GM19324 (cell line): ENCODE measurements around the gene MEF2C.

Experiments used
- ATAC-seq: cut with Tn5 transposase; IDR thresholded peaks from one replicate; pipeline ENCODE4 v1.9.1; 2021; ENCODE audit warnings: mild to moderate bottlenecking, moderate library complexity; ENCODE audit not compliant: unreplicated experiment, low FRiP score

Gene MEF2C

DNA sequence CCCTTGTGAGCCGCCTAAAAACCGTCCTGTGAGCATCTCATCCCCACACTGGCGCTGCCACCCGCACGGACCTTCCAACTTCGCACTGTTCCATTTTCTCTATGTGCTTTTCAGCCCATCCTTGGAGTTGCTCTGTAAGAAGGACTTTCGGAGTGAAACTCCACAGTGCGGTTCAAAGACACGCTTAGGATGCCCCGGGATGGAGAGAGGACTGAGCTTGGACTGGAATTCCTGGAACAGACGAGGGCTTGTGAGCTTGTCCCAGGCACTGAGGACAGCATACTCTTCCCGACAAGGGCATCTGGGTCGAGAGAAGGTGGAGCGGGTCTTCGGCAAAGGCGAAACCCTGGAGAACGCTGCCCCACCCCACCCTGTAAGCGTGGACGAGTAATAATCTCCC, 187.8 kb downstream of the MEF2C start:
- ATAC-seq: no peak

DNA sequence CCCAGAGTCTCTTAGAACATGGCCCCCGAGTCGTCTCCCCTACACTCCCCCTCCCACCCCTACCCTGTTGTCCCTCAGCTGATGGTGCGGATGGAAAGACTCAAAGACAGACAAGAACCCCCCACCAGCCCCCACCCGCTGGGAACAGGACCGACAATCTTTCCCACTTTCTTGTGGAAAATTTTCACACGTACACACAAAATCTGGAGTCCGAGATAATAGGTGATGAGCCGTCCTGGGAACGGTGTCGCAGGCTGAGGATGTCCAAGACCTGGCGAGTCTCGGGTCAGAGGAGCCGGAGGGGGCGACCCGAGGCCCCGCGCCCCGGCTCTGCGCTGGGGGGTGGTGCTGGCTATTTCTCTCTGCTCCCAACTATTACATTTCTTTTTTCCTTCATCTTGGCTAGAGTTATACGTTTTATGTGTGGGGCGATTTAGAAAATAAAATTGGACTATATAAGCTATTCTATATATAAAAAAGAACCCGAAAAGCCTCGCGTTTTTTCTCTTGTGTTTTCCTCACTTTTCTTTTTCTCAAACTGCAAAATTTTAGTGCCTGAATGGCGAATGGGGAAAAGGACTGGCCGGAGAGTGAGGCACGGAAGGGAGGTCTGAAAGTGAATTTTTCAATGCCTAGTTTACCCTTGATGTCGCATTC, 188.8 kb downstream of the MEF2C start:
- ATAC-seq: no peak

DNA sequence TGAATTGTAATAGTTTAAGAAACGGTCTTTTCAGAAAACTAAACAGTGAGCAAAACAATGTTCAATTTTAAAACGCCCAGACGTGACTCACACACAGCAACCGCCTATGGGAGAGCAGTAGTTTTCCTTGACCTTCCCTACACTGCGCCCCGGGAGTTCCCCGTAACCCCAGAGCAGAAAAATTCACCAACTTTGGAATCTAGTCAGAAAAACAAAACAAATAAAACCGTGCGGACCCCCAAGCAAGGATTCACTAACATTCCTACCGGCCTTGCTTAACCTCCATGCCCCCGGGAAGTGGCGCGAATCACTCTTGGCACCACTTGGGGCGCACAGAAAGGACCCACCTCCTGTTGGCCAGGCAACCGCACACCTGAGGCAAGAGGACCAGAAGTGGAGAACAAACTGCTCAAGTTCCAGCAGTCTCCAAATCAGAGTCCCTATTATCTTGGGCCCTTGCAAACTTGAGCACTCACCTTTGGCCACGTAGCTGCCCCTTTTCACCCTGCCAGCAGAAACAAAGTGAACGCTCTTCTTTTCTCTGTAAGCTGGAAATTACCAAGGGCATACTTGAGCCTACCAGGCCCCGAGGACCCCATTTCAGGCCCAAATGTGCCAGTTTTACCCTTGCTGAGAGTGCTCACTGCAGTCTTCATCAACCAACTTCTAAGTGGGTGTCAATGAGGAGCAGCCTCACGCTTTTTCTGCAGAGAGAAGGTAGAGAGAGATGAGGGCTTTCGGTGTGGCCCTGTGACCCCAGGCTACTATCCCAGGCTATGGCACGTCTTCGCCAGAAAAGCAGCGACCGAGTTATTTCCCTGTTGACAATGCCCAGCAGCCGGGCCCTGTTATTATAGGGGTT, 189.7 kb downstream of the MEF2C start:
- no peak for ATAC-seq

DNA sequence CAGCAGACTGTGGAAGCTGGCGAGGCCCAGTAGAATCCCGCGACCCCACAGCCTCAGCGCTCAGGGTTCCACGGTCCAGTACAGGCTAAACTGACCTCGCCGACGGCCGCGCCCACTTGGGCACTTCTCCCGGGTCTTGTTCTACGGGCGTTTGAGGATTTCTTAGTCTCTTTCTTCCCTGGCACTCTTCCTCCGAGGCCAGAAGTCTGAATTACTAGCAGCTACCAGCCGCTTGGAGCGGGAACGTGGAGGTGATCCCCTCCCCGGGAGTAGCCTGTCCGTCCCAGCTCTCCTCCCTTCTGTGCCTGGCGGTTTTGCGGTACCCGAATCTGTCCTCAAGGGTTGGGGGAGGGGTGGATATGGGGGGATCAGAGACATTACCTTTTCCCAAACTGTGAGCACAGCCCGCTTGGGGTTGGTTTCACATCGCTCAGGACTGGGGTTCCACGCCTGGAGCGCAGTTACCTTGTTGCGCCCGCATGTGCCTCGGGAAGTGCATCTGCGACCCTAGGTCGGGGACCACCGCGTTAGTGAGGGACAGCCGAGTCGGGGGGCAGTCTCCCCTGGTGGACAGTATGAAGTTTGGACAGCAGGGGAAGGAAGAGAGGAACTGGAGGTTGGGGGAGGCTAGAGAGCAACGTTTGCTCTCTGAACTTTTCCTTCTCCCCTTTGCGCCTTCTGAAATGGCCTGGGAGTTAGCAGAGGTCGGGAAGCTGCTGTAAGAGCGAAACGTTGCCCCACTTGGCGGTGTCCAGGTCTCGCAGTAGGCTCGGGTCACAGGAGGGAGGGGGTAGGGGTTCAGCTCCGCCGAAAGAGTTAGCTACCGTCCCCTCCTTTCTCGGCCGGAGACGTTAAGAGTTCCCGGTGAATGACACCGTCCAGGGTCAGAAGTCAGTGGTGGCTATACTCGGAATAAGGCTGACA, 190.8 kb downstream of the MEF2C start:
- ATAC-seq: no peak

DNA sequence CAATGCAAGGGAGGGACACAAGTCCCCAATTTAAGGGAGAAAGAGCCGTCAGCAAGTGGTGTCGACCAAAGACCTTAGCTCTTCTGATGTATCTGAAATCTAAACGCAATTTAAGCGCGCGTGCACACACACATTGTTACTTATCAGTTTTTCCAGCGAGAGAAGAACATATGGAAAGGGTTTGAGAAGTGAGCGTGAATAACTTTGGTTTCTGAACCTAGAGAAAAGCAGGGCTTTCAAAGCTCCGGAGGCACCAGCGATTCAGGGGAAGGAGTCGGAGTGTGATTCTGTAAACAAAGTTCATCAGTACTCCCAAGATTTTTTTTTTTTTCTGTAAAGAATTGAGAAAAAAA, 191.8 kb downstream of the MEF2C start:
- no peak for ATAC-seq

DNA sequence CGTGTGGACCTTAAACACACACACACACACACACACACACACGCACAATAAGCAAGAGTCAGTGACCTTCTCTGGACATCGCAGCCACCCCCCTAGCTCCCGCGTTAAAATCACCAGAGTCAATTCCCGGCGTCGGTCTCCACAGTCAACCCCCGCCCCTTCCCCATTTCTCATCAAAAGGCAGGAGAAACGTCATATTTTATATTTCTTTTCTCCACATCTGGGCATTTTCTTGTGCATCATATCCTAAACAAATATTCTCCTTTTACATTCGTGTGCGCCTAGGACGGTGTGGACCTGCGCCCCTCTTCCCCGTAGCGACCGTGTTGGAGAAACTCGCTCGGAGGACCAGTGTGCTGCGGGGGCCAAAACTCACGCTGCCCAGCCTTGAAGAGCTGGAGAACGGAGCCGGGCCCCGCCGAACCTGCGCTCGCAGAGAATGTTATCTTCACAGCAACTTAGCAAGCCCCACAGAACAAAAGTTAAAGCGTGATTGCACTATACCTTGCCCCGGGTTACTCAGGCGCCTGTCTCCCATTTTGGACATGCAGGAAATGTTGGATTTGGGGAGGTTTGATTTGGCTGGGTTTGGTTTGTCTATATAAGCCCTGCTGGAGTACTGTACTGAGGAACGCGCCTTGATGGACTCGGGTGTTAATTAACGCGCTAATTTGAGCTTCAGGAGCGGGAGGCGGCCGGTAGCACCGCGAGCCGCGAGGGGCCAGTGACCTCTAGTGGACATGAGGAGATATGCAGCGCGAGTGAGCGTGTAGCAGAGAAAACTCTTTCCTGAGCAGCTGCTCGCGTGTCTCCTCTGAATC, 192.4 kb downstream of the MEF2C start:
- ATAC-seq: peak; percentile 80

DNA sequence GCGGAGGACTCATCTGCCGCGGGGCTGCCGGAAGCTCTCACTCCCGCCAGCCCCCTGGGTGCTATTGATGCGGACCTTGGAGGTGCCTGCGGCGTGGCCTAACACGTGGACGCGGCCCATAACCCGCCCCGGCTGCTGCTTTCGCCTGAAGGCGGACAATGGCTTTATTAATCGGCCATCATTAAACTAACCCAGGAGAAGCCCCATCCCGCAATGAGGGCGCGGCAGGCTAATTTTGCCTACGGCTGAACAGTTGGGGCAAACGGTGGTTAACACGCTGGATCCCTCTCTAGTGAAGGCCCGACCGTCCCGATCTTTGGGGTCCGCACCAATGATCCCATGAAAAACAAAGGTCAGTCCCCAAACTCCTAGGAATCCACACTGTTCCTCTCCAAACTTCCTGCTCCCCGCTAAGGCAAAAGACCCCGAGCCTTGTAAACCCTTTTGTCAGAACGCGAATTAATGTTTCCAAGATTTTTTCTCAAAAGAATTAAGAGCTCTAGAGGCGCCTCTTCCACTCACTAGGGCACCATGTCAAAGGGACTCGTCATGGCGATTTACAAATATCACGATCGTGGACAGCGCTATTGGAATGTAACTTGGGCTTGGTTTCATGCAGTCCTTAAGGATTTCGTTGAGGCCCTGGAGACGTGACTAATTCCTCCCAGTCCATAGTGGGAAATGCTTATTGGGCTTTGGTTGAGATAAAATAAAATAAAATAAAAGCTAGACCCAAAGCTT, 193.1 kb downstream of the MEF2C start:
- ATAC-seq: no peak

DNA sequence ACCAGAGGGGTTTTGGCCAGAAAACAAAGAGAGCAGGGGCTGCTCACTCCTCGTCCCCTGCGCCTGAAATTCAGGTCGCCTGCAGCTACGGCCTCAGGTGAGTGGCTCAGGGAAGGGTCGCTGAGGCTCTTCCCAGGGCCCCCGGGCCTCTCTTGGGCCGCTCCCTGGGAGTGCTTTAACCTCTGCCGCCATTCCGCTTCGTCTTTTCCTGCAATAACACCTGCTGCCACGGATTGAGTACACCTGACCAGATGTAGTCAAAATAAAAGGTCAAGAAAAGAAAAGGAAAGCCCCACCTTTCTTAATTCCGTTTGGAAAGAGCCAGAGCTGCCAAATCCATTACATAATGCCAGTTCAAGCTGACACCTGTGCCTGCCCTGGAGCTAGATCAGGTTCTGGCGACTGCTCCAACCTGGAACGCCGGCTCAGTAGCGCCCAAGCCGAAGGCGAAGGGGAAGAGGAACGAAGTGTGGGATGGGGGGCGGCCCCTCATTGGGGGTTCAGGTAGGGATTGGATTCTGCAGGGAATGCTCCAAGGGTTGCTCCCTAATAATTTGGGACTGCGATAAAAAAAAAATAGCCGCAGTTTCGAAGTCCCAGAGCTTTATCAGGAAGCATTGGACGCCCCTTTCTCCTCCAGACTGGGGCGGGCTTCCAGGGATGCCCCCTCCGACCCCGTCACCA, 193.9 kb downstream of the MEF2C start:
- ATAC-seq: no peak

DNA sequence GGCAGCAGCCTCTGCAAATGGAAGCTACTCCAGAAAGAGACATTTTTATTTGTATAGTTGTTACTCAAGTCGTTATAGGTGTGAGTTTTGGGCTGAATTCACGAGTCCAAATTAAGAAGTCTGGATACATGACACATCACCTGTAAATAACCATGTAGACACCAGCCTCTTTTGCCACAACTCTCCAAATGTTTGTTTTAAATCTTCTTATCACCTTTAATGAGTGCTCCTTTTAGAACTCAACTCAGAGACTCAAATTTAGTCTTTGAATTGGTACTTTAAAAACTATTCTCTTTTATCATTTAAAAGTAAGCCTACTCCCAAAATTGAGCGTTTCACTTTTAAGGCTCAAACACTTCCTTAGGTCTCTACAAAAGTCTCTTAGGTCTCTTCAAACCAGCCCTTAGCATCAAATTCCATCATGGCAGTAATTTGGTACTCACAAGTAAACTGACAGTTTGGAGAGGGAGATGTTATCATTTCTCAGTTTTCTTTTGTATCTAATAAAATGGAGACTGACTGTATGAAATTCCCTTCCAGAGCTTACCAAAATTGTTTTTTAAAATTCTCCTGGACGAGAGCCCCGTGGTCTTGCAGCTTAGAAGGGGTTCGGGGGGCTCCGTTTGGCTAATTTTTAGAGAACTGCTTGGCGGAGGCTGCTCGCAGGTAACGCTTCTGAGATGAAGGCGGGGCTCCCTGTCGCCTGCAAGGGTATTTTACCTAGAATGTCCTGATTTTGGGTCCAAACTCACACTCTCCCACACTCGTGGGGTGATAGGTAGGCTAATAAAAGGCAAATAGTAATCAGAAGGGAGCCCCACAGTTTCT, 194.6 kb downstream of the MEF2C start:
- ATAC-seq: no peak

DNA sequence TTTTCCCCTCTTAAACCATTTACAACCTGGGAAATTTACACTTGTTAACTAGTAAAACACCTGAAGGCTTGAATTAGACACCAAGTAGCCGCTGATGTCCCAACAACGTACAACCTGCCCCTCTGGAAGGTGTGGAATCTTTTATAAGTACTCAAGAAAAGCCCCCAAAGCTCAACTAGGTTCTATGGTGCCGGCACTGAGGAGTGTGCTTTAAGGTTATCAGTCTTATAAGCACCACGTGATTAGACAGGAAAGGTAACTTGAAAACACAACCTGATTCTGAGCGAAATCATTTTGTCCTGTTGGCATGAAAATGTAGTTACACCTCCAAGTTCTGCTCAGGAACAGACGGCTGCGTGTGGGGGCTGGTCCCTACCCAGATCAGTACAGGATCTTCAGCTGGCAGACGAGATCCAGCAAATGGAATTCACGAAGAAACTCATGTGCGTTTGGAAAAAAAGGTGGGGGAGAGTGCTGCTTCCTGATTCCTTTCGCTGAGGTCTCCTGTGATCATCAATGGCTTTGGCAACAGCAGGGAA, 195.5 kb downstream of the MEF2C start:
- ATAC-seq: no peak

DNA sequence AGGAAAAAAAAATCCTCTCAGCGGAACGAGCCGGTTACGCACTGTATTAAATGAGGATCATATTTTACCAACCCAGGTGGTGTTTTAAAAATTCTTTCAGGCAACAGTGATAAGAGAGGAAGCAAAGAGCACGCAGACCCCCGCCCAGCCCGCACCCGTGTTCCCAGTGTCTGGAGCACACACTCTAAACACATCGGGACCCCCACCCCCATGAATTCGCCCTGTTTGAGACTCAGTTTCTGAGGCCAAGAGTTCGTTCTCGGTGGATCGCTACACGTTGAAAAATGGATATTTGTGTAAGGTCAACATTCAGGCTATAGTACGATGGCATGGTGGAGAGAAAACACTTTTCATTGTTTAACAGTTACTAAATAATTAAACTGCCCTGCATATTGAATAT, 196.3 kb downstream of the MEF2C start:
- no peak for ATAC-seq

DNA sequence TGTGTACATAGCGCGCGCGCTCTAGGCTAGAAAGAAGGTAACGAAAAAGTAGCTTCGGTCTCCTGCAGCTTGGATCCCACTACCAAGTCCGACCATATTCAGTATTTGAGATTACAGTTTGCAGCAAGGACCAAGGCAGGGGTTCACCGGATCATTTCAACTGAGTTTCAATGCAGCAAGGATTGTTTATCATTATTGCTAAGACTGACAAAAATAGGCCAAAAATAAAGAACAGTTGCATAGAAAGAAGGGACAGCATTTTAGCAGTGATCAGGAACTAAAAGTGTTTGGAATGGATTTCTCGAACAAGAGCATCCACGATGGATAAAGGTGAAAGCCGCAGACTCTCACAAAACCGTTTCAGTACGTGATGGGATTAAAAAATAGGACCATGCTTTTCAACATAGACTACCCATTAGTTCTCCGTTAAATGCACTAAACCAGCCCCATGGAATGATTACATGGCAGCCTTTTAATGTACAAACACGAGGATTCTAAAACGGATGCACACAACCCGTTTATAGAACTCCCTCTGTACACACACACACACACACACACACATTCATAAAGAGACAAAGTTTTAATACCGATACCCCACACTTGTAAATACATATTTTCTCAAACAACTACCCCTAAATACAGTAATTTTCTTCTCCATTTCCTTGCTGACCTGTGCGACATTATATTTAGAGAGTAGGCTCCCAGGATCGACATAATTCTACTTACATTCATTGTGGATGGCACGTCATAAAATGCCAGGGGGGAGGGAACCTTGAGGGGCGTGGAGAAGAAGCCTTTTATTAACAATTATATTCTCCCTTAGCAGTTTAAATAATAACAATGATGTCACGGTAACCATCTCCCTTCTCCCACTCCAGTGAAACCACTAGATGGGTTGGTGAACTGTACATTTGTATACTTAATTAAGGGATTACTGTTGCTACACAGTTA, 197.1 kb downstream of the MEF2C start:
- no peak for ATAC-seq

DNA sequence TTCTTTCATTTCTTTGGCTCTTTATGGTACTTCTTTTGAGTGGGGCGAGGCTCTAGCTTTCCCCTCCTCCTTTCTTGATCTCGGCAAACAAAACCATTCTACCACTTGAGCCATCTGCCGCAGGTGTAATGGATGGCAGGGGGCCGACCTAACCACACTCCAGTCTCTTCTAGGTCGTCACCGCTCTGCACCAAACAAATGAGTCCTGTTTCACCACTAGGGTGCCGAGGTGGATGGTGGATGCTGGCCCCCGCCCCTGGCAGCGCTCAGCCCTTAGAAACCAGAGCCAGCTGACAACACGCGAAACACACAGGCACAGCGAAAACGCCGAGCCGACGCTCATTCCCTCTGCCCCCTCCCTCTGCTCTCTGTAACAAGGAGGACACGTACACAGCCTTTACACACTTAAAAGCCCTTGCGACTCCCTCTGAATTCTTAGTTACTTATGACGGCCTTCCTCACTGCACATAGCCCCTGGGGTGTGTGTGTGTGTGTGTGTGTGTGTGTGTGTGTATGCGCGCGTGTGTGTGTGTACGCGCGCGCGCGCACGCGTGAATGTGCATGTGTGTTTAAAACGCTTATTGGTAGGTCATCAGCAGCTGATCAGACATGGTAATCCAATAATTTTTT, 199.4 kb downstream of the MEF2C start:
- ATAC-seq: peak; percentile 64

DNA sequence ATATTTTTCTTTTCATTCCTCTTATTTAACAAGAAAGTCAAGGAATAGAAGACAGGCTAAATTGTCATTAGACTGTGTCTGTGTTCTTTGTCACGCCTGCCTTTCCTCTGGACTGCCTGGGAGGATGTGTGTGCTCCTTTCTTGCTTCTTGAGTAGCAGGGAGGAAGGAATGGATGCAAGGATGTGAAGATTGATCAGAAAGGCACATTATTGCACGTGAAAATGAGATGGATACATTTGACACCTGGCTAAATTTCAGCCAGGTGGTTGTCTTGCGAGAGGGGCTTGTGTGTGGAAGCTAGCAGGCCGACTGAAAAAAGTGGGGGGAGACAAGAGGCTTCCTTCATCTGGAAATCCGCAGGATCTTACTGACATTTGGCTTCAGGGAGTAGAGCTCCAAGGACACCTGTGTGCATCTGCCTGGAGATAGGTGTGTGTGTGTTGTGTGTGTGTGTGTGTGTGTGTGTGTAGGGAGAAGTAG, 200.1 kb downstream of the MEF2C start:
- ATAC-seq: no peak

DNA sequence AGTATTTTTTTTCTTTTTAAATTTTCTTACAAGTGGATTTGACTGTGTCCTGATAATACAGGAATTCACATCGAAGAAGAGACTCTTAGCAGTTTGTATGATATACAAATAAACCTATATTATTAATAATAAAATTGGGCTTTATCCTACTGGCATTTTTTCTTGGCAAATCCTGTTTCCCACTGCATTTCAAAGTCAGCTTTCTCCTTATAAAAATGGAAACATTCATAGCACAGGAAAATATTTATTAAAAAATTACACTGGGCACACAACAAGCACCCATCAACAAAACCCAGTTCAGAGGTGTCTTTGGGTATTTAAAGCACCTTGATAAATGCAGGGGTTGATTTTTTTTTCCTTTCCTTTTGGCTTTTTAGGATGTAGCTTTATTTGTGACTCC, 200.9 kb downstream of the MEF2C start:
- ATAC-seq: no peak

DNA sequence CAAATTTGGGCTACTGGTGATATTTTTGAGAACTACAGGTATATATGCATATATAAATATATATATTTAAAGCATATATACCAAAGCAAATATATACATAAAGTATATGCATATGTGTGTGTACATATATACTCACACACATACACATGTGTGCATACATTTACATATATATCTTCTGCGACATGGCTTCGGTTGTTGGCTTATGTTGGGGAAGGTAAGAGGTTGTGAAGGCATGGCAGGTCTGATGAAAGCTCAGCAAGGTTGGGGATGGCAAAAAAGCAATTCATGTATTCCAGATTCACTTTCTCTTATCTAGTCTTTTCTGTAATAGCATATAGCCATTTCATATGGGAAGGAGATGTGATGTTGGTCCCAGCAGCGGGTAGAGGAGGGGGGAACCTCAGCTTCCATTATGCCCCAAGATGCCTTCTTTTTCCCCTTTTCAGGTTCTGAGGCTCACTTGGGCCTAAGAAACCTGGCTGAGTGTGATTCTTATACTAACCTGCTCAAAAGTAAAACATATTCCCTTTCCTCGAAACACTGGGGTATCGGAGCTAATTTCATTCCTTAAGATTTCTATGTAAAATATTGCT, 201.7 kb downstream of the MEF2C start:
- ATAC-seq: no peak
